GM23248 (cell line): ENCODE data around the gene NFKB1.

Experiments used
- EZH2 ChIP-seq: fragments of 200-600 bp; sonication (generic); IDR thresholded peaks from 2 replicates; pipeline ENCODE4 v1.6.1; 2018; ENCODE audit warnings: antibody characterized with exemption, mild to moderate bottlenecking; ENCODE audit not compliant: insufficient read depth, poor library complexity, severe bottlenecking
- EZH2phosphoT487 ChIP-seq: fragments of 200-600 bp; sonication (generic); IDR thresholded peaks from 2 replicates; pipeline ENCODE4 v1.6.1; 2018; ENCODE audit warnings: antibody characterized with exemption, moderate library complexity, mild to moderate bottlenecking, low read depth; ENCODE audit not compliant: insufficient read depth

- TF ChIP-seq EZH2phosphoT487 (no peak), EZH2 (no peak)
These were observed 115.5 kb downstream of the NFKB1 start for GRCh38 chr4:102616636-102617035.
